Measurements from ENCODE around the gene POC1A.
"Not testable (repeated sequence)": the region's sequence is repeated elsewhere in the genome, so short reads cannot be mapped to it uniquely, and the experiment has no call there.

POC1A gene

DNA sequence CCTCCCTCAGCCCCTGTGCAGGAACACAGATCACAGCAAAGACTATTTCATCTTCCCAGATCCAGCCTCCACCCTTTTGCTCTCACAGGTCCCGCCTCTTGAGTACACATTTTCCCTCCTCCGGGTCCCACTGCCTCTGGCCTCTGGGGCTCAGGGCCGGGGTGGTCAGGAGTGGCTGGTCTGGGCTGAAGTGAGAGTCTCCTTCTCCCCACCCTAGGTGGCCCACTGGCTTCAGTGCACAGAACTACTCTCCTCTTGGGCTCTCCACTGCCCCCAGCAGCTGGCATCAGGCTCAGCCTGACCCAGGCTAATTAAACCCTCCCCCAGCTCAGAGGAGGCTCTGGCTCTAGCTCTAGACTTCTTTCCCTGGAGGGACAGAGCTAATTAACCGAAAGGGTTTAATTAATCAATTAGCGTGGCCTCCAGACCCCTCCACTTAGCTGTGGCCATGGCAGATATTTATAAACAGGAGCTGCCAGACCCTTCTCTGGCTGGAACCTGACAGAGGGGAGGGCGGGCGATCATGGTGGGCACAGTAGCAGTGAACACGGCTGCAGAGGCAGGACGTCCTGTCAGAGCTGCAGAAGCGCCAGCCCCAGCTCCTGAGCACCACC is 113.0 kb downstream of the POC1A start:
- no peak for DNase-seq

DNA sequence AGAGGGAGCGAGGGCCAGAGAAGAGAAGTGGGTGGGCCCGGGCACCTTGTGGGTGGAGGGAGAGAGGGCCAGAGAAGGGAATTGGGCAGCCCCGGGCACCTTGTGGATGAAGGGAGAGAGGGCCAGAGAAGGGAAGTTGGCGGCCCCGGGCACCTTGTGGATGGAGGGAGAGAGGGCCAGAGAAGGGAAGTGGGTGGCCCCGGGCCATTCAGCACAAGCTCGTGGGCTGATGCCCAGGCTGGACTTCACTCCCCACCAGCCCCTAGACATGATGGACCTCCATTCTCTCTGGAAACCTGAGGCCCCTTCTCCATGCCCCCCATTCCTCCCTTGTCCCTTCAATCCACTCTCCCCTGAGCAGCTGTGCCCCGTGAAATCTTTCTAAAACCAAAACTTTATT is 113.6 kb downstream of the POC1A start:
- no peak for DNase-seq

DNA sequence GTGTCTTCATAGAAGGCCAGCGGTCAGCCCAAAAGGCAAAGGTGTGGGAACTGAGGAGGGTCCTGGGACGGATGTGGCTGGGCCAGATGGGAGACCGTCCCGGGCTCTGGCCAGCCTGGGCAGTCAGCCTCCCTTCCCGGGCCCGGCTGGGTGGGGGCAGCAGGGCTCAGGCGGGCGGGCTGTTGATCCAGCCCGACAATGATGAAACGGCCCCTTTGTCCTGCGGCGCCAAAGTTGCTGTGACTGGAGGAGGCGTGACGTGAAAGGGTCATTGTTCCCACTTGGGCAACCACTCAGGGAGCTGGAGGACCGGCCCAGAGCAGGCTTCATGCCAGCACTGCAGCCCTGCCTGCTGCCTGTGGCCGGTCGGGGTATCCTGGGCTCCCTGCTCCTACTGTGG is 114.4 kb downstream of the POC1A start:
- no peak for DNase-seq

DNA sequence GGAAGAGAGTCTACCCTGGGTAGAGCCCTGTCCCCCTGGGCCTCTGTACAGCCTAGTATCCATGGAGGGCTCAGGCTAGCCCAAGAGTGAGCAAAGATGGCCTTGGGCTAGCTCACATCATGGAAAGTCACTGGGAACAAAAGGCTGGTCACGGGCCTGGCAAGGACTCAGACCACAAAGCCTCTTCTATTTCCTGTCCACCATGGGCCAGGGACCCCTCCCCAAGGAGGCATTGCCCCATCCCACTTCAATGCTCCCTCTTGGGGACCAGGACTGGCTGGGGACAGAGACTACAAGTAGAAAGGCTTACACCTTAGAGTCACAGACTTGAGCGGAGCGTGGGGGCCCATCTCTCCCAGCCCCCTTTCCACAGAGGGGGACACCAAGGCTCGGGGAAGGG is 114.8 kb downstream of the POC1A start:
- DNase-seq, result no peak

DNA sequence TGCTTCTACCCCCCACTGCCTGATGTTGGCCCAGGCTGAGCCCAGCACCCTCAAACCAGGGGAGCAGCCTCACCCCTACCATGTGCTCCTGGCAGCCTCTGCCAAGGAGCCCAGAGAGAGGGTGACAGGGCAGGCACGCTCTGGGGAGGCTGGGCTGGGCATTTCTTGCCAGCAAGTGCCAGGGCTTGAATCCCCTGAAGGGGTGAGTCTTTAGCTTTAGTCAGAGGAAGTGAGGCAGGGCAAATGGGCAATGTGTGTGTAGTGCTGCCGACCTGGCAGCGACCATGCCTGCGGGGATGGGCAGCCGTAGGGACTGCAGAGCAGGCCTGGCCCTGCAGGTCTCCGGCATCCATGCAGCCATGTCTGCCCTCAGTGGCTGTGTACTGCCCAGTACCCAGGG is 116.0 kb downstream of the POC1A start:
- no peak for DNase-seq

DNA sequence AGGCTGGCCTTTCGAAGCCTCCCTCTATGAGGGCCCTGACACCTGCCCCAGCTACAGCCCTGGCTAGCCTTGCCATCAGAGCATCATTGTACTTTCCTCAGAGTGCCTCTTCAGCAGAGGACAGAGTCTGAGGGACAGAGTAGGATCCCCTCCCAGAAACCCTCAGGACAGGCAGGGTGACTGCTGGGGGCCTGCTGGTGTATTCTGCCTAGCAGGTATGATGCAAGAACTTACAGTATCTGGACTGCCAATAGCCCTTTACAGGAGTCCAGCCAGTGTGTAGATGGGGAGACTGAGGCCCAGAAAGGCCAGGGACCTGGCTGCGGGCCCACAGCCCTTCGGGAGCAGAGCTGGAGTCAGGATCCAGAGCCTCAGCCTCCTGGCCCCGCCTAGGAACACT is 116.9 kb downstream of the POC1A start:
- DNase-seq, result no peak

DNA sequence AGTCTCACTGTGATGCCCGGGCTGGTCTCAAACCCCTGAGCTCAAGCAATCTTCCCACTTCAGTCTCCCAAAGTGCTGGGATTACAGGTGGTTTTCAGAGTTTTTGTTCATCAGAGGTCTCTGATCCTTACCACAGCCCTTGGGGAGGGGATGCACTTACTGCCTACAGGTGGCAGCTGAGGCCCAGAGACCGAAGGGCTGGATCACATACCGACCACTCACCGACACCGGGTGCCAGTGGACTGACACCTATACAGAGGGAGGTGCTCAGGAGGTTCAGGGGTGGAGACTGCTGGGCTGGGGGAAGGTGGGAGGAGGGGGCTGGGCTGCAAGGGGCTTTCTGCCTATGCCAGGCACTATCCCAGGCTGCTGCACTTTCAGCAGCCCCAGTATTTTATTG is 117.4 kb downstream of the POC1A start:
- no peak for DNase-seq

DNA sequence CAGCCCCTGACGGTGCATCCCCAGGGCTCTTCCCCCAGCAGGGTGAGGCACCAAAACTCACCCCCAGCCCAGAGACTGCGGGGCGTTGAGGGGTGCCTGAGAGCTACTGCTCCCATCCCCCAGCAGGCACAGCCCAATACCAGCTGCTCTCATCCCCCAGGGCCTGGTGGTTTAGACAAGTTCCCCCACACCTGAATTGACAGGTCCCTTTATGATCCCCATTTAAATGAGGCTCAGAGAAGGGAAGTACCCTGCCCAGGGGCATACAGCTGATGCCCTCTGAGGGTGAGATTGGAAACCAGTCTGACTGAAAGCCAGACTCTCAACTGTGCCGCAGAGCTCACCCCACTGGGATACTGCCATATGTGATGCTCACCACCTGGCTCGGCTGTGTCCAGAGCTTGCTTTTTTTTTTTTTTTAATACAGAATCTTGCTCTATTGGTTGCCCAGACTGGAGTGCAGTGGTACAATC is 118.0 kb downstream of the POC1A start:
- no peak for DNase-seq

DNA sequence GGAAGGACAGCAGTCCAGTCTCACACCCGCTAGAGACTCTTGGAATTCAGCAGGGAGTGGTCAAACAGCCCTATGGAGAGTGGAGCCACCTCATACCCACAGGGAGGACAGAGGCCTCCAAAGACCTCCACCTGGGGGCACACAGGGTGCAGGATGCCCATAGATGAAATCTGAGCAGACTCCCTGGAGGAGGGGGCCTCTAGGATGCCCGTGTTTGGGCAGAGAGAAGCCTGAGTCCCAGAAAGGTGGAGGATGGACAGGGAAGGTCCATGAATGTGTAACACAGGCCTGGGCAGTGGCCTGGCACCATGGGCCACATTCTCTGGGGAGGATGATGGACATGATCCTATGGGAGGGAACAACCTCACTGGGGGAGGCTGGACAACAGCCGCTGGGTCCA is 119.6 kb downstream of the POC1A start:
- DNase-seq, result no peak

DNA sequence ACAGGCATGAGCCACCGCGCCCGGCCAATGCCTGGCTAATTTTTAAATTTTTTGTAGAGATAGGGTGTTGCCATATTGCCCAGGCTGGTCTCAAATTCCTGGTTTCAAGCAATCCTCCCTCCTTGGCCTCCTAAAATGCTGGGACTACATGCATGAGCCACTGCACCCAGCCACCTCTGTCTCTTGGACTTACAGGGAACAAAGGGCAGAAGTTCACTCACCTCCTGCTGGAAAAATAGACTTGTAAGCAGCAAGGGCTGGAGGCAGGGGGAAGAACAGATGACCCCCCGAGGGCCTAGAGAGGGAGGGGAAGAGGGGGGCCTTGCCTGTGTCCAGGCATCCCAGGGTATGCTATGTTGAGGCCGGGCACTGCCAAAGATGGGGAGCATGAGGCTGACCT is 120.0 kb downstream of the POC1A start:
- DNase-seq, result no peak

DNA sequence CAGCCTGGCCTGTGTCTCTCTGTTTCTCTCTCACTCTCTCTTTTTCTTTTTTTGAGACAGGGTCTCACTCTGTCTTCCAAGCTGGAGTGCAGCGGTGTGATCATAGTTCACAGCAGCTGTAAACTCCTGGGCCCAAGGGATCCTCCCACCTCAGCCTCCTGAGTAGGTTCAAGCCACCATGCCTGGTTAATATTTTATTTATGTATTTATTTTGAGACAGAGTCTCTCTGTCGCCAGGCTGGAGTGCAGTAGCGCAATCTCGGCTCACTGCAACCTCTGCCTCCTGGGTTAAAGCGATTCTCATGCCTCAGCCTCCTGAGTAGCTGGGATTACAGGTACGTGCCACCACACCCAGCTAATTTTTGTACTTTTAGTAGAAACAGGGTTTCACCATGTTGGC is 120.5 kb downstream of the POC1A start:
- not testable (repeated sequence) for DNase-seq

DNA sequence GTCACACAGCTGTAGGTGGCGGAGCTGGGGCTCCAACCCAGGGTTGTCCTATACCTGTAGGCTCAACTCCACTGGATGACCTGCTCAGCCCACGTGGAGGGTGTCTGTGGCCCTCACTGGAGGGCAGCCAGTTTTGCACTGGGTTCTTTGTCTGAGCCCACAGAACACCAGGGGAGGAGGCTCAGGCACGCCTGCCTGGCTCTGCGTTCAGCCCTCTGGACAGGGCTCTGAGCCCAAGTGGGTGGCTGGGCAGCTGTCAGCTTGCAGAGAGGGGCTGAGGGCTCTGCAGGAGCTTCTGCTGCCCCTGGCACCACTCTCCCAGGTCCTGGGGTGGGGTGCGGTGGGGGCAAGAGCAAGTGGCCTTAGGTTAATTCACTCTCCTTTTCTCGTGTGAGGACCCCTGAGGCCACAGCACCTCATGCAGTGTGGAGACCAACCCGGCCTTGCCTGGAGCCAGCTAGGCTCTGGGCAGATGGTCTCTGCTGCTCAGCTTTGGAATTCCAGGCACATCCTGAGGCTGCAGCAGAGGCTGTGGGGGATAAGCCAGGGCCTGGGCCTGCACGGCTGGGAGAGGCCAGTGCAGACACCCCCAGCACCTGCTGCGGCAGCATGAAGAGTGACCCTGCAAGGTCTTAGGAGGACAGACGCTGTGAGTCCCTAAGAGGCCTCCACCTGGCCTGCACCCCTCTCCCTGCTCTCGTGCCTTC is 121.4 kb downstream of the POC1A start:
- no peak for DNase-seq

DNA sequence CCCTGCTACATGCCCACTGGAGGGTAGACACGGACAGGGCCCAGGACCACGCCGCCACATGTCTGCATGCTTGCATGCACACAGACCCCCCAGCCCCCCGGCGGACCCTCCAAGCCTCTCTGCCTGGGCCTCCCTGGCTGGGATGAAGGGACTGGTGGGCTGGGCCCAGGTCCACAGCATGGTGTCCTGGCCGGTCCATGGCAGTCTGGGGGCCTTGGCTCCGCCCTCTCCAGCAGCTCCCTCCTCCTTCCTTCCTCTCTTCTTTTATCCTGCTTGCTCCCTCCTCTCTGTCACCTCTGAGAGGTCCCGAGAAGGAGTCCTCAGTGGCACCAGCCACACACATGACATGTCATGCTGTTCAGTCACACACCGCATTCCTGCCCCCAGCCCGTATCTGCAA is 122.3 kb downstream of the POC1A start:
- no peak for DNase-seq

DNA sequence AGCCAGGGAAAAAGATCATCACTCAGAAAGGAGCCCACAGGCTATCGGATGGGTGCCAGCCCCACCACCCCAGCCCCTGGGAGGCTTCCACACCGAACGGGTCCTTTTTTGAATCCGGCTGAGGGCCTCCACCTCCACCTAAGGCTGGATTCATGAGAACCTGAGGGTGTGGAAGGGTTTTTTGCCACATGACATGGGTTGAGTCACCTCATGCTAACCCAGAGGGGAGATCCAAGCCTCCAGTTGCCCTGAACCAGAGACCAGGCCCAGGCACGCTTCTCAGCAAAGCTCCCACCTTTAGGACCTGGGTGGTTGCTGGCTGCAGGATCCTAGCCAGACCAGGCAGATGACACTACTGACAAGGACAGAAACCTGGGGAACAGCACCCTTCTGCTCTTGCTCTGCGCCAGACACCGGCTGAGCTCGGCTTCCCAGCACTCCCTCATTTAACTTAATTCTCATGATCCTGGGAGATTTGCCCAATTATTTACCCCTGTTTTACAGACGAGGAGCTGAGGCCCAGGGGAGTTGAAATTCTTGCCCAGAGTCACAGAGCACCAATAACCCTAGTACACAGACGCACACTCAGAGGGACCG is 123.4 kb downstream of the POC1A start:
- DNase-seq, result no peak

DNA sequence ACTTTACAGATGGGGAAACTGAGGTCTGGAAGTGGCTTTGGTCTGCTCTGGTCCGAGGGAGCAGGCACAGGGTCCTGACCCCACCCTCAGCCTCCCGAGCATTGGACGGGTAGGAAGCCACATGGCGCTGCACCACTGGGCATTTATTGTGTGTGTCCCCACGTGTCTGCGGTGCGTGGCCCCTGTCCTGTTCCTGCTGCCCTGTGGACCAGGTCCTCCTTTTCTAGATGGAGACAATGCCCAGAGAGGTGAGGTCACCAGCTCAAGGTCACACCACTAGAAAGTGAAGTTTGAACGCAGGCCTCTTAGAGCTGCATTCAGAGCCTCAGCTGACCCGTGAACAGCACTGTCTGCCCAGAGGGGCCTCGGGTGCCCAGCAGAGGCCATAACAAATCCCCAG is 124.7 kb downstream of the POC1A start:
- DNase-seq, result no peak

DNA sequence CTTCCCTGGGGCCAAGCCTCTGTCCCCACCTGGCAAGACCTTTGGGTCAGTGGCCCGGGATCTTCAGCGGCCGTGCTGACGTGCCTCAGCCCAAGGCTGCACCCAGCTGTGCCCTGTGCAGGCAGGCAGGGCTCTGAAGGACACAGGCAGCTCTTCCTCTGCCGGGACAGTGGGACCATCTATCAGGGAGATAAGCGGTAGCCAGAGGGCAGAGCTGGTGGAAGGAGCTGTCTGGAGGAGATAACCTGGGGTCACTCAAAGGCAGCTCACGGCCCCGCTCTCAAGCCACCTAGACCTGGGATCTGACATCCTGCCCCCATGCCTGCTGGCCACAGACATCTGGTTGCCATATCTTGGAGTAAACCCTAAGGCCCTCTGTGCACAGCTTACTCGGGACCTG is 125.2 kb downstream of the POC1A start:
- DNase-seq, result no peak

DNA sequence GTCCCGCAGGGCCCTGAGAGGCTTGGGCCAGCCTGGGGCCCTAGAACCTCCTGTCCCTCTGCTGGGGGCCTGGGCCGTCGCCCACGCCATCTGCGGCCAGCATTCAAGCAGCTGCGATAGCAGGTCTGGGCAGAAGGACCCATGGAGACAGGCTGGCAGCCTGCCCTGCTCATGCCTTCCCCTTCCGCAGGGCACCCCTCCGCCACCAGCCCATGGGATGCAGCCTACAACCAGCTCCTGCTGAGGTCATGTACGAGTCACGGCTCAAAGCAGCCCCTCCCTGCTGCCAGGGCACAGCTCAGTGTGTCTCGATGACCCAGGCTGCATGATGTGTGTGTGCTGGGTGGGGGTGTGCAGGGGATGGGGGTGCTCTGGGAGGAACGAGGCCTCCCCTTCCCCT is 125.7 kb downstream of the POC1A start:
- no peak for DNase-seq

DNA sequence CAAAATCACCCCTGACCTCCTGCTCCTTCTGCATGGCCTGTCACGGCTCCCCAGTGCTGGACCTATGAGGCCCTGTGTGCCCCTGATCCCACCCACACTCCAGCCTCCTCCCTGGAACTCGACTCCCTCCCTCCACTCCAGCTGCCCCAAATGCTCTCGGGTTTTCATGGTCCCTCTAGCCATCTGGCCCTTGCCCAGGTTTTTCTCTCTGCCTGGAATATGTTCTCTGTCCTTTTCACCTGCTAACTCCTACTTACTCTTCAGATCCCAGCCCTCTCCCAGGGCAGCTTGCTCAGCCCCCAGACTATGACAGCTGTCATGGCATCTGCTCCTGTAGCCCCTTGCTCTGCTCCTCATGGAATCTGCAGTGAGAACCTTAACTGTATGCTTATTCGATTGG is 128.2 kb downstream of the POC1A start:
- no peak for DNase-seq

DNA sequence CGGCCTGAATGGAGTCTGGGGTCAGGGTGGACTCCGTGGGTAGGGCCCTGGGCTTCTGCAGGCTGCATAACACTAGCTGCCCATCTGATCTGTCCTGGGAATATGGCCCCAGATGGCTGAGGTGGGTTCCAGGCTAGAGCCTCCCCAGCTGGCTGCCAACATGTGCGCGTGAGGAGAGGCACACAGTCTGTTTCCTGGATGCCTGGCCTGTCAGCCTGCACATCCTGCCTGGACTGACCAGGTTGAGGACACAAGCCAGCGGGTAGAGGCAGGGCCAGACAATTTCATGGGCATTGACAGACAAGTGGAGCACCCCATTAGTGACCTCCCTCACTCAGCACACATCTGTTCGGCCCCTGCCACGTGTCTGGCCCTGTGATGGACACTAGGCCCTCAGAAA is 128.8 kb downstream of the POC1A start:
- DNase-seq, result no peak
